GM12864 (cell line): ENCODE results near the gene LAMP2.

Experiments used
- DNase-seq: peaks from one replicate; pipeline ENCODE4 v3.0.0-alpha.2; 2011; ENCODE audit warnings: low read depth
- H3K4me3 ChIP-seq: 2 replicates; pipeline ENCODE4 v1.5.1; 2011; ENCODE audit warnings: mild to moderate bottlenecking, low read depth, low read length, control low read depth
- TF ChIP-seq, protein P1 (sequence below): IDR thresholded peaks from 2 replicates; pipeline ENCODE4 v1.5.1; 2011; ENCODE audit warnings: low read depth, mild to moderate bottlenecking, moderate library complexity, low read length, control low read depth, inconsistent platforms; ENCODE audit errors: missing control alignments

Gene LAMP2

DNA sequence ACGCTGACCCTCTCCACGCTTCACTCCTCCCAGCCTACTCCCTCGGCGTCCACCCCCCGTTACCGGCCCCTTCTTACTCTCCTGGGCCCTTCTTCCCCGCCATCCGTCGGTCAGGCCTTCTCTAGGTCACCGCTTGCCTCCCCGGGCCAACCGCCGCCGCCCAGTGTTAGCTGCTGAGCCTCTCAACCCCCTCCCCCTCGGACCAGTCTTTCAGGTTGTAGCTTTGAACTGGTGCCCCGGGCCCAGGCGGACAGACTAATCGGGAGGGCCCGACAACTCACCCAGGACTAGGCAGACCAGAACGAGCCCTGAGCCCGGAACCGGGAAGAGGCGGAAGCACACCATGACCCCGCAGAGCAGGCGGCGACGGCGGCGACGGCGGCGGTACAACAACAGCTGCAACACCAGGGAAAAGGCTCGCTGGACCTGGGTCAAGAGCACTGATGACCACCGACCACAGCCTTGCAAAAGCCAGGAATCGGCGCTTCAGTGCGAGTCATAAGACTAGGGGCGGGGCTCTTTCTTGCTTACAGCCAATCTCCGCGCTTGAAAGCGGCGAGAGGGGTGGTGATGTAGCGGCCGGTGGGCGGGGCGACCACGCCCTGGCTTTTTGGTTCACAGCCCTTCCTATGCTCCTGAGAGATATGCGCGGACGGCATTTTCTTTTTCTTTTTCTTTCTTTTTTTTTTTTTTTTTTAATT, at the start of gene LAMP2:
LAMP2 (minus strand) TSS at position 472 of the 701 bp plus-strand sequence; CDS start at position 345, 127 bp downstream.
- TF ChIP-seq, protein P1, sequence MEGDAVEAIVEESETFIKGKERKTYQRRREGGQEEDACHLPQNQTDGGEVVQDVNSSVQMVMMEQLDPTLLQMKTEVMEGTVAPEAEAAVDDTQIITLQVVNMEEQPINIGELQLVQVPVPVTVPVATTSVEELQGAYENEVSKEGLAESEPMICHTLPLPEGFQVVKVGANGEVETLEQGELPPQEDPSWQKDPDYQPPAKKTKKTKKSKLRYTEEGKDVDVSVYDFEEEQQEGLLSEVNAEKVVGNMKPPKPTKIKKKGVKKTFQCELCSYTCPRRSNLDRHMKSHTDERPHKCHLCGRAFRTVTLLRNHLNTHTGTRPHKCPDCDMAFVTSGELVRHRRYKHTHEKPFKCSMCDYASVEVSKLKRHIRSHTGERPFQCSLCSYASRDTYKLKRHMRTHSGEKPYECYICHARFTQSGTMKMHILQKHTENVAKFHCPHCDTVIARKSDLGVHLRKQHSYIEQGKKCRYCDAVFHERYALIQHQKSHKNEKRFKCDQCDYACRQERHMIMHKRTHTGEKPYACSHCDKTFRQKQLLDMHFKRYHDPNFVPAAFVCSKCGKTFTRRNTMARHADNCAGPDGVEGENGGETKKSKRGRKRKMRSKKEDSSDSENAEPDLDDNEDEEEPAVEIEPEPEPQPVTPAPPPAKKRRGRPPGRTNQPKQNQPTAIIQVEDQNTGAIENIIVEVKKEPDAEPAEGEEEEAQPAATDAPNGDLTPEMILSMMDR = no peak
- peak within 1 kb of the TSS; percentile 79 for H3K4me3 ChIP-seq
- peak; percentile 43 for DNase-seq

DNA sequence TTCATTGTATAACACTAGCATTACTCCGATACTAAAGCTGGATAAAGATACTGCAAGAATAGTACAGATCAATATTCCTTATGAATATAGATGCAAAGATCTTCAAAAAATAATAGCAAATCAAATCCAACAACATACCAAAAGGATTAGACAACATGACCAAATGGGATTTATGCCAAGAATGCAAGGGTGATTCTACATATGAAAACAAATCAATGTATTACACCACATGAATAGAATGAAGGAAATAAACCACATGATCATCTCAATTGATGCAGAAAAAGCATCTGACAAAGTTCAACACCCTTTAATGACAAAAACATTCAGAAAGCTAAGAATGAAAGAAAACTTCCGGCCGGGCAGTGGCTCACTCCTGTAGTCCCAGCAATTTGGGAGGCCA, 48.8 kb upstream of the LAMP2 start:
- TF ChIP-seq, protein P1 = no peak
- H3K4me3 ChIP-seq = no peak overlapping the region
- DNase-seq = no peak

DNA sequence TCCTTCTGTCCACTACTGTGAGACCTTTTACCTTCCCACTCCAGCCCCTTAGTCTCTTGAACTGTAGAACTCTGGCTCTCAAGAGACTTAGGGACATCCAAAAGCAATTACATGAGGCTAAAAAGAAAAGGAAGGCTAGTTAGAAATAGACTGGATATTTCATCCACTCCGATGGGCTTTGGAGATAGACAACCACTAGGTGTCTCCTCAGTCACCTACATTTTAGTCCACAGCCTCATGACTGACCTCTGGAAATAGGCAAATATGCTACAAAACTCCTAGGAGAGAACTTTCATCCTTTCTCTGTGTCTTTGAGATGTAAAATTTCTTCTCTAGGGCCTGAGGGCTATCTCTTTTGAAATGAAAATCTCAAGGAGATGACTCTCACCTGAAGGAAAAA, 45.1 kb upstream of the LAMP2 start:
- TF ChIP-seq, protein P1 = peak; percentile 27
- DNase-seq = no peak

DNA sequence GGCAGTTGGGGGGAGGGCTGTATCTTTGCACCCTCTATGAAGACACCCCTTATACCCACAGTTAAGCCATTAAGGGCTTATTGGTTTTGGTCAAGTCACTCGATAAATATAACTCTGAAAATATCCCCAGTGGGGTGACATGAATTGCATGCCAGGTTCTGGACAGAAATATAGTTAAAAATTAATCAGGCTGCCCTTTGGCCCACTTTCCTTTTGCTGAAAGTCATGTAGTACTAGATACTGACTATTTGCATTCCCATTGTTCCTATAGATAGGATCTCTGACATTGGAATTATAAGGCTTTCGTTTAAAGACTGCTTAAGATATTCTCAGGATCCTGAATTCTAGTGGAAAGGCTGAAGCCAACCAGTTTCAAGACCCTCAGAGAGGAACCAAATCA, 43.5 kb upstream of the LAMP2 start:
- no peak for DNase-seq
- TF ChIP-seq, protein P1 = no peak
- no peak overlapping the region for H3K4me3 ChIP-seq

More for the DNA sequence above, 45.1 kb upstream of the LAMP2 start:
- H3K4me3 ChIP-seq = no peak overlapping the region

DNA sequence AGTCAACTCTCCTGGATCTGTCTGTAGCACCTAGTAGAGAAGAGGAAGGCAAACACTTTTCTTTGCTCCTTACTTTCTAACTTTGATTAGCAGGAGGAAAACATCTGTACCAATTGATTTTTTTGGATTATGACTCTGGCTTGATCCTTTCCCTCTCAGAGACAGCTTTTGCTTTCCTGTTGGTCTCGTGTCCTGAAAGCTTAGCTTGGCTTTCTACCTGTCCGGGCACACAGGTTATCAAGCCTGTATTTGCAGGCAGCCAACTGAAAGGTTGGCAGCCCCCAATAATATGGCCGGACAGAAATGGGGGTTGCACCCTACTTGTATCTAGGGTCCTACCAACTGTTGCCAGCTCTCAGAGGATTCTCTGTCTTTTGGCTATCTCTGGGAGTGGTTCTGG, 43.1 kb upstream of the LAMP2 start:
- TF ChIP-seq, protein P1 = no peak
- no peak for DNase-seq
- no peak overlapping the region for H3K4me3 ChIP-seq

DNA sequence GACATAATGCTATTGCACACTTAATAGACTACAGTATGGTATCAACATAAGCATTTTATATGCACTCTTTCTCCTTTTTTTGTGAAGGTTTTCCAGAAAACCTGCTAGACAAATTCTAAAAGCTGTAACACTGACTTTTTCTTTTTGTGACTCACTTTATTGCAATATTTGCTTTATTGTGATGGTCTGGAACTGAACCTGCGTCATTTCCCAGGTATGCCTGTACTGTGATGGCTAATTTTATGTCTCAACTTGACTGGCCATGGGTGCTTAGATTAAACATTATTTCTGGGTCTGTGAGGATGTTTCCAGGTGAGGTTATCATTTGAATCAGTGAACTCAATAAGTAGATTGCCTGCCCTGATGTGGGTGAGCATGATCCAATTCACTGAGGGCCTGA, 35.5 kb upstream of the LAMP2 start:
- TF ChIP-seq, protein P1 = no peak
- H3K4me3 ChIP-seq = no peak overlapping the region
- no peak for DNase-seq
